ENCODE measurements around the gene CNPY1. TPM values are rescaled to one million over a fixed set of nuclear protein-coding genes. Genes with fewer than 3 reads are reported as not detected.

Gene CNPY1
- total RNA-seq, 1 donor from 2014 or later, result not detected

GRCh38 chr7:155585951-155586350, 39.6 kb upstream of the CNPY1 start:
- H3K9me3 ChIP-seq, result no peaks in the 10 kb centered on the region
- H3K4me1 ChIP-seq, result peaks cover 10% of the 10 kb centered on the region
- no peak overlapping the region for H3K27ac ChIP-seq
- ATAC-seq (no peak), DNase-seq (no peak)
- H3K27me3 ChIP-seq (ENCODE audit: low read depth), result peaks cover 7% of the 10 kb centered on the region
- intact Hi-C loops (cut with DNase I), result no loop called here
- TF ChIP-seq, protein P1, sequence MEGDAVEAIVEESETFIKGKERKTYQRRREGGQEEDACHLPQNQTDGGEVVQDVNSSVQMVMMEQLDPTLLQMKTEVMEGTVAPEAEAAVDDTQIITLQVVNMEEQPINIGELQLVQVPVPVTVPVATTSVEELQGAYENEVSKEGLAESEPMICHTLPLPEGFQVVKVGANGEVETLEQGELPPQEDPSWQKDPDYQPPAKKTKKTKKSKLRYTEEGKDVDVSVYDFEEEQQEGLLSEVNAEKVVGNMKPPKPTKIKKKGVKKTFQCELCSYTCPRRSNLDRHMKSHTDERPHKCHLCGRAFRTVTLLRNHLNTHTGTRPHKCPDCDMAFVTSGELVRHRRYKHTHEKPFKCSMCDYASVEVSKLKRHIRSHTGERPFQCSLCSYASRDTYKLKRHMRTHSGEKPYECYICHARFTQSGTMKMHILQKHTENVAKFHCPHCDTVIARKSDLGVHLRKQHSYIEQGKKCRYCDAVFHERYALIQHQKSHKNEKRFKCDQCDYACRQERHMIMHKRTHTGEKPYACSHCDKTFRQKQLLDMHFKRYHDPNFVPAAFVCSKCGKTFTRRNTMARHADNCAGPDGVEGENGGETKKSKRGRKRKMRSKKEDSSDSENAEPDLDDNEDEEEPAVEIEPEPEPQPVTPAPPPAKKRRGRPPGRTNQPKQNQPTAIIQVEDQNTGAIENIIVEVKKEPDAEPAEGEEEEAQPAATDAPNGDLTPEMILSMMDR (IDR thresholded peaks at IDR 0.05), result no peak
- H3K4me3 ChIP-seq, result no peak overlapping the region
- no peaks in the 10 kb centered on the region for H3K36me3 ChIP-seq

DNA sequence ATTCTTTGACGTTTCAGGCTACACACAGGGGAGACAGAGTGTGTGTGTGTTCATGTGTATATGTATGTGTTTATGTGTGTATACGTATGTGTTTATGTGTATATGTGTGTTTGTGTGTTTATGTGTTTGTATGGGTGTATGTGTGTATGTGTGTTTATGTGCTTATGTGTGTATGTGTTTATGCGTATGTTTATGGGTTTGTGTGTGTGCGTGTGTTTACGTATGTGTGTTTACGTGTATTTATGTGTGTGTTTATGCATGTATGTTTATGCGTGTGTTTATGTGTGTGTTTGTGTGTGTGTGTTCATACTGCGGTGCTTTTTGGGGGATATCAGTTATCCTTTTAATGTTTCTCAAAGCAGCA, 39.2 kb upstream of the CNPY1 start:
- TF ChIP-seq, protein P1 (IDR thresholded peaks at IDR 0.05), result no peak
- intact Hi-C loops (cut with DNase I), result no loop called here
- Histone ChIP-seq H3K4me1 (peaks cover 6% of the 10 kb centered on the region), H3K36me3 (no peaks in the 10 kb centered on the region), H3K27ac (no peak overlapping the region), H3K9me3 (no peaks in the 10 kb centered on the region), H3K4me3 (no peak overlapping the region), H3K27me3 (ENCODE audit: low read depth) (peaks cover 7% of the 10 kb centered on the region)
- no peak for DNase-seq
- ATAC-seq, result no peak

DNA sequence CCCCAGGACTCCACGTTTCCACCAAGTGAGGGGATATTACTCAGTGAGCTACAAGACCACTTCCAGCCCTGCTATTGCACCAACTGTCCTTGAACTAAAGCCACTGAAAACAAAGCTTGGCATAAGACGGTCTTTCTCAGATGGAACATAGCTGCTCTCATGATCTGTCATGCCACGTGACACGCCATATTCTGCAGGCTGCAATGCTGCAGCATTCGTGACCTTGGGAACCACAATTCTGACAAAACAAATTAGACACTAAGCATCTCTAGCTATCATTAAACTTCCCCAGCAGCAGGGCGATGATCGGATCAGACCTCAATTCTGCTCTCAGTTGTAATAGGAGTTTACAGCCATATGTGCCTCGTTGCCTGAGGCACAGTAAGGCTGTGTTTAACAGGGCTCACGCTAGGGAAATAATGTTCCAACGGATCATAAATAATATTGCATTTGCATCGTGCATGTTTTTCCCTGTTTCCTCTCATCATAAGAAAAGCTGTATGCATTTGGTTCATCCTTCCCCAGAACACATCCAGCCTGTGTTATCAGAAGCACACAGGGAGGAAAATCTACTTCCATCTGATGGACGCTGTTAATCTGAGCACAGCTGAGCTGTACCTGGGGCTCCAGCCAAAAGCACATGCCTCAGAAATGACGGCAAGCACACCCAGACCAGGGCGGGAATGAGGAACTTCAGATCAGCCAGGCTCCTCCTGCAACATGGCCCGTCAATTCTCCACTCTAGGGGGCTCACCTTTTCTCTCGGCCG, 38.6 kb upstream of the CNPY1 start:
- TF ChIP-seq, protein P1 (IDR thresholded peaks at IDR 0.05), result no peak
- DNase-seq (no peak), ATAC-seq (peak in 1 of 2 donors; percentile 83)

DNA sequence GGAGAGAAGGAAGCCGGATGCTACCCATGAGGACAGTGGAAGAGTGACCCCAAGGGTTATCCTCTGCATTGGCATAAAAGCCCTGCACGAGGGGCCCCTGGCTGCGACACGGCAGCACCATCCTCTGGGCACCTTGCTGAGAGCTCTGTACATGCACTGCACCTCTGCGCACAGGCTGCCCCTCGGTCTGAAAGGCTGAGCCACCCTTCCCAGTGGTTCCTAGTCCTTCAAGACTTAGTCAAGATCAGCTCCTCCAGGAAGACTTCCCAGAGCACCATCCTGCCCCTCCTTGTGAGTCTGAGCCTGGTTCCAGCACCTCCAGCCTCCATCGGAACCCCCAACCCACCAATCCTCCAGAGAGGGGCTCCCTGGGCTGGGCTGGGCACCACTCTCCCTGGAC, 37.9 kb upstream of the CNPY1 start:
- ATAC-seq, result no peak
- no peaks in the 10 kb centered on the region for H3K36me3 ChIP-seq
- no peaks in the 10 kb centered on the region for H3K4me1 ChIP-seq
- TF ChIP-seq, protein P1 (IDR thresholded peaks at IDR 0.05), result no peak
- H3K27me3 ChIP-seq (ENCODE audit: low read depth), result peaks cover 7% of the 10 kb centered on the region
- H3K9me3 ChIP-seq, result no peaks in the 10 kb centered on the region
- no peak overlapping the region for H3K4me3 ChIP-seq
- DNase-seq, result no peak
- no peak overlapping the region for H3K27ac ChIP-seq
- intact Hi-C loops (cut with DNase I), result no loop called here

More for the DNA sequence above, 38.6 kb upstream of the CNPY1 start:
- Histone ChIP-seq H3K27ac (no peak overlapping the region), H3K27me3 (ENCODE audit: low read depth) (peaks cover 7% of the 10 kb centered on the region), H3K36me3 (no peaks in the 10 kb centered on the region), H3K9me3 (no peaks in the 10 kb centered on the region), H3K4me3 (no peak overlapping the region), H3K4me1 (peaks cover under 1% of the 10 kb centered on the region)
- intact Hi-C loops (cut with DNase I), result no loop called here

DNA sequence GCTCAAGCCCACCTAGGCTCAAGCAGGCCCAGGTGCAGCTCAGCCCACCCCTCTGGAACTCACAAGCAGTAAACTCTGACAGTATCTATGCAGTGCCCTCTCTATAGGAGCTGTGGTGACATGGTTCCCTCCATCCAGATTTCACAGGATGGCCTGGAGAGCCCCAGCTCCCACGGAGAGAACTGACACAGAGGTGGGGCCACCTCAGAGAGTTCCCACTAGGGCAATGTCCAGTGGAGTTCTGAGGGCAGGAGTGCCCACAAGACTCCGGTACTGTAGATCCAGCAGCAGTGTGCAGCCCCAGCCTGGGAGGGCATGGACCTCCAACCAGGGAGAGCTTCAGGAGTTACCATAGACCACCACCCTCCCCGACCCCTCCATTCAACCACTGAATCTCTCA, 37.3 kb upstream of the CNPY1 start:
- TF ChIP-seq, protein P1 (IDR thresholded peaks at IDR 0.05), result no peak
- peaks cover 7% of the 10 kb centered on the region for H3K27me3 ChIP-seq (ENCODE audit: low read depth)
- H3K4me1 ChIP-seq, result no peaks in the 10 kb centered on the region
- H3K36me3 ChIP-seq, result no peaks in the 10 kb centered on the region
- DNase-seq (no peak), ATAC-seq (no peak)
- no peaks in the 10 kb centered on the region for H3K9me3 ChIP-seq
- no peak overlapping the region for H3K27ac ChIP-seq
- intact Hi-C loops (cut with DNase I), result no loop called here
- H3K4me3 ChIP-seq, result no peak overlapping the region

Measured in lower lobe of right lung (tissue), 2 donors.